C4-2B (cell line): ENCODE results near the gene UNC5CL.

Source experiments
- ZFX ChIP-seq: fragments of 450-650 bp; IDR thresholded peaks from 2 replicates; pipeline ENCODE4 v1.6.1; 2017
- TF ChIP-seq, protein P1 (sequence below): fragments of 450-650 bp; conservative IDR thresholded peaks from 2 replicates; pipeline ENCODE4 v1.5.1; 2017; ENCODE audit warnings: mild to moderate bottlenecking

GRCh38 chr6:40986921-40987819 lies 51.9 kb downstream of the UNC5CL start:
- TF ChIP-seq, protein P1, sequence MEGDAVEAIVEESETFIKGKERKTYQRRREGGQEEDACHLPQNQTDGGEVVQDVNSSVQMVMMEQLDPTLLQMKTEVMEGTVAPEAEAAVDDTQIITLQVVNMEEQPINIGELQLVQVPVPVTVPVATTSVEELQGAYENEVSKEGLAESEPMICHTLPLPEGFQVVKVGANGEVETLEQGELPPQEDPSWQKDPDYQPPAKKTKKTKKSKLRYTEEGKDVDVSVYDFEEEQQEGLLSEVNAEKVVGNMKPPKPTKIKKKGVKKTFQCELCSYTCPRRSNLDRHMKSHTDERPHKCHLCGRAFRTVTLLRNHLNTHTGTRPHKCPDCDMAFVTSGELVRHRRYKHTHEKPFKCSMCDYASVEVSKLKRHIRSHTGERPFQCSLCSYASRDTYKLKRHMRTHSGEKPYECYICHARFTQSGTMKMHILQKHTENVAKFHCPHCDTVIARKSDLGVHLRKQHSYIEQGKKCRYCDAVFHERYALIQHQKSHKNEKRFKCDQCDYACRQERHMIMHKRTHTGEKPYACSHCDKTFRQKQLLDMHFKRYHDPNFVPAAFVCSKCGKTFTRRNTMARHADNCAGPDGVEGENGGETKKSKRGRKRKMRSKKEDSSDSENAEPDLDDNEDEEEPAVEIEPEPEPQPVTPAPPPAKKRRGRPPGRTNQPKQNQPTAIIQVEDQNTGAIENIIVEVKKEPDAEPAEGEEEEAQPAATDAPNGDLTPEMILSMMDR, result no peak
- TF ChIP-seq ZFX, result no peak
